Measurements from ENCODE around the gene CDK14. TPM values are rescaled to one million over a fixed set of nuclear protein-coding genes. Genes with fewer than 3 reads are reported as not detected.

Gene CDK14
- total RNA-seq, 4 donors from 2014 or later, result 29.3 to 37.8 (median 33.0) TPM

DNA sequence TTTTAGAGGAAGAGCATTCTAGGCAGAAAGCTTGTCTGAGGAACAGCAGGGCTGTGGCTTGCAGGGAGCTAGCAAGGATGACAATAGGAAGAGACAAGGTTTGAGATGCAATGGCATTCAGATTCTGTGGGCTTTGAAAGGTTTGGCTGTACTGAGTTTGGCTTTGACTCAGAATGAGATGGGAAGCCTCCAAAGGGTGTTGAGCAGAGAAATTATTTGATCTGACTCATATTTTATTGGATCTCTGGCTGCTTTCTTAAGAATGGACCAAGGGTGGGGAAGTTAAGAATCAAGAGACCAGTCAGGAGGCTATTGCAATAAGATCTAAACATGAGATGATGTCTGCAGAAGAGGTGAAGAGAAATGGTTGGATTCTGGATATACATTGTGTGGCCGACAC is 273.2 kb downstream of the CDK14 start:
- no peaks in the 10 kb centered on the region for H3K9me3 ChIP-seq
- DNase-seq, result no peak
- no peak for TF ChIP-seq POLR2A (IDR thresholded peaks at IDR 0.05)
- TF ChIP-seq, protein P1, sequence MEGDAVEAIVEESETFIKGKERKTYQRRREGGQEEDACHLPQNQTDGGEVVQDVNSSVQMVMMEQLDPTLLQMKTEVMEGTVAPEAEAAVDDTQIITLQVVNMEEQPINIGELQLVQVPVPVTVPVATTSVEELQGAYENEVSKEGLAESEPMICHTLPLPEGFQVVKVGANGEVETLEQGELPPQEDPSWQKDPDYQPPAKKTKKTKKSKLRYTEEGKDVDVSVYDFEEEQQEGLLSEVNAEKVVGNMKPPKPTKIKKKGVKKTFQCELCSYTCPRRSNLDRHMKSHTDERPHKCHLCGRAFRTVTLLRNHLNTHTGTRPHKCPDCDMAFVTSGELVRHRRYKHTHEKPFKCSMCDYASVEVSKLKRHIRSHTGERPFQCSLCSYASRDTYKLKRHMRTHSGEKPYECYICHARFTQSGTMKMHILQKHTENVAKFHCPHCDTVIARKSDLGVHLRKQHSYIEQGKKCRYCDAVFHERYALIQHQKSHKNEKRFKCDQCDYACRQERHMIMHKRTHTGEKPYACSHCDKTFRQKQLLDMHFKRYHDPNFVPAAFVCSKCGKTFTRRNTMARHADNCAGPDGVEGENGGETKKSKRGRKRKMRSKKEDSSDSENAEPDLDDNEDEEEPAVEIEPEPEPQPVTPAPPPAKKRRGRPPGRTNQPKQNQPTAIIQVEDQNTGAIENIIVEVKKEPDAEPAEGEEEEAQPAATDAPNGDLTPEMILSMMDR (IDR thresholded peaks at IDR 0.05), result no peak
- no peaks in the 10 kb centered on the region for H3K27me3 ChIP-seq
- intact Hi-C loops (cut with DNase I), result no loop called here
- H3K36me3 ChIP-seq, result no peaks in the 10 kb centered on the region
- WGBS, 2 donors, result 94 to 97% methylated on average over 1 of the region's 1 CpG
- no peaks in the 10 kb centered on the region for H3K4me1 ChIP-seq
- H3K4me3 ChIP-seq (replicated peaks in 1 of 3), result no peak overlapping the region
- no peak overlapping the region for H3K27ac ChIP-seq

DNA sequence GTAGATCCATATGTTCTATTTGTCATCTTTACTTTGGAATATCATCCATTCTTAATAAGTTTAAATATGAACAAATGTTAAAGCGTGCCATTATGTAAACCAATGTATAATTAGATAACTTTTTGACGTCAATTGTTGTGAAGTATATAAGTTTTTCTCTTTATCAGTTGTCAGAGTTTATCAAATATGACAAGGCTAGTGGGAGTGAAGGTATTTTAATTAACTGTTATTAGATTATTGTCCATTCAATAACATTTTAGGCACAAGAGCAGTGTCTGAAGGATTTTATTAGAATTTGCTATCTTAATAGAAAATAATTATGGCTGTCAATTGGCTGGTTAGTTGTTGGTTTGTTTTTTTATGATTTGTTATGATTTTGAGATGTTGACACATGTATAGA is 280.6 kb downstream of the CDK14 start:
- H3K27ac ChIP-seq, result no peak overlapping the region
- H3K9me3 ChIP-seq, result no peaks in the 10 kb centered on the region
- no peak overlapping the region for H3K4me3 ChIP-seq (replicated peaks in 1 of 3)
- no peak for TF ChIP-seq POLR2A (IDR thresholded peaks at IDR 0.05)
- TF ChIP-seq, protein P1 (IDR thresholded peaks at IDR 0.05), result no peak
- H3K27me3 ChIP-seq, result no peaks in the 10 kb centered on the region
- intact Hi-C loops (cut with DNase I), result no loop called here
- WGBS, 2 donors, result 96 to 99% methylated on average over 2 of the region's 2 CpGs
- DNase-seq, result no peak
- no peaks in the 10 kb centered on the region for H3K4me1 ChIP-seq
- no peaks in the 10 kb centered on the region for H3K36me3 ChIP-seq

DNA sequence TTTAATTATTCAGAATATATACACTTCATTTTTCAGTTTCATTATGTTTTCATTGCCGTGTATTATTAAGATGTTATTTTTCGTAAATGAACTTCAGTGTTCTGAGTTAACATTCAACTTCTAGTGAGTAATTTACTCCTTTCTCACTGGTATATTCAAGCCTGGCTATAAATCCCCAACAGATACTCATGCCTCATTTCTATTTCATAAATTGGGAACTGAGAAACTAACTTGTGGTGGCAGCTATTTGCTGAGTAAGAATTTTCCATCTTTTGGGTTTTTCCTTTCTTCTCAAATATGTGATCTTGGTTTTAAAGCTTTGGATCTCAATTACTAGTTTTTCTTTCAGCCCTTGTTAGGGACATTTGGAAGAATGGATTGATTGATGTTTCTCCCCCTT is 281.1 kb downstream of the CDK14 start:
- WGBS, 2 donors, result 47 to 50% methylated on average over 2 of the region's 2 CpGs
- no peaks in the 10 kb centered on the region for H3K4me1 ChIP-seq
- no peaks in the 10 kb centered on the region for H3K9me3 ChIP-seq
- no peaks in the 10 kb centered on the region for H3K36me3 ChIP-seq
- DNase-seq, result no peak
- intact Hi-C loops (cut with DNase I), result no loop called here
- H3K4me3 ChIP-seq (replicated peaks in 1 of 3), result no peak overlapping the region
- no peaks in the 10 kb centered on the region for H3K27me3 ChIP-seq
- no peak overlapping the region for H3K27ac ChIP-seq
- TF ChIP-seq POLR2A (IDR thresholded peaks at IDR 0.05), result no peak
- TF ChIP-seq, protein P1 (IDR thresholded peaks at IDR 0.05), result no peak

DNA sequence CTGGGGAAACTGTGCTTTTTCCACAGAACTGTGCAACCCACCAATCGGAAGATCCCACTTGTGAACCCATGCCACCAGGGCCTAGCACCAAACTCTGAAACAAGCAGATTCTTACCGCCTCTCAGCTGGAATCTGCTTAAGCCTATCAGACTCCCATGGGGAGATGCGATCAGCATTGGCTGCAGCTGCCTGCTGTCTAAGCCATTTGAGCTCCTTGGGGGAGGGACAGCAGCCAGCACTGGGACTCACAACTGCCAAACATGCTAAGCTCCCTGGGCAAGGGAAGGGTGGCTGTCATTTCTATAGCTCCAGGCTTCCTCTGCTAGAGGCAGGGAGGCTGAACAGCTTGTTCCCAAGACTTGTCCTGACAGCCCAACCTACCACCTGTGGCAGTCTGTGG is 283.8 kb downstream of the CDK14 start:
- H3K4me3 ChIP-seq (replicated peaks in 1 of 3), result no peak overlapping the region
- no peaks in the 10 kb centered on the region for H3K36me3 ChIP-seq
- intact Hi-C loops (cut with DNase I), result no loop called here
- 71 to 89% methylated on average over 1 to 3 of the region's 3 CpGs for WGBS, 2 donors
- H3K9me3 ChIP-seq, result no peaks in the 10 kb centered on the region
- peak in 1 of 2 donors; percentile 1 for DNase-seq
- H3K27me3 ChIP-seq, result no peaks in the 10 kb centered on the region
- H3K27ac ChIP-seq, result no peak overlapping the region
- TF ChIP-seq POLR2A (IDR thresholded peaks at IDR 0.05), result no peak
- TF ChIP-seq, protein P1 (IDR thresholded peaks at IDR 0.05), result no peak
- H3K4me1 ChIP-seq, result no peaks in the 10 kb centered on the region

- intact Hi-C loops (cut with DNase I), result no loop called here
- H3K4me3 ChIP-seq (replicated peaks in 1 of 3), result no peak overlapping the region
- 81 to 92% methylated on average over 2 of the region's 2 CpGs for WGBS, 2 donors
Measured at GRCh38 chr7:90886416-90886815, 290.3 kb downstream of the CDK14 start.

More at GRCh38 chr7:90886416-90886815, 290.3 kb downstream of the CDK14 start:
- TF ChIP-seq POLR2A (IDR thresholded peaks at IDR 0.05), result no peak
- TF ChIP-seq, protein P1 (IDR thresholded peaks at IDR 0.05), result no peak
- H3K9me3 ChIP-seq, result no peaks in the 10 kb centered on the region
- H3K27me3 ChIP-seq, result no peaks in the 10 kb centered on the region
- DNase-seq, result no peak
- peaks cover 12 to 17% of the 10 kb centered on the region in 2 donors for H3K4me1 ChIP-seq
- H3K27ac ChIP-seq, result no peak overlapping the region
- no peaks in the 10 kb centered on the region for H3K36me3 ChIP-seq
